GM18498 (cell line): ENCODE measurements around the gene ZNF48.
"Not testable (repeated sequence)": the region's sequence is repeated elsewhere in the genome, so short reads cannot be mapped to it uniquely, and the experiment has no call there.

Source experiments
- ATAC-seq: cut with Tn5 transposase; IDR thresholded peaks from one replicate; pipeline ENCODE4 v1.9.1; 2021; ENCODE audit warnings: mild to moderate bottlenecking, moderate library complexity; ENCODE audit not compliant: unreplicated experiment

The ZNF48 gene

DNA sequence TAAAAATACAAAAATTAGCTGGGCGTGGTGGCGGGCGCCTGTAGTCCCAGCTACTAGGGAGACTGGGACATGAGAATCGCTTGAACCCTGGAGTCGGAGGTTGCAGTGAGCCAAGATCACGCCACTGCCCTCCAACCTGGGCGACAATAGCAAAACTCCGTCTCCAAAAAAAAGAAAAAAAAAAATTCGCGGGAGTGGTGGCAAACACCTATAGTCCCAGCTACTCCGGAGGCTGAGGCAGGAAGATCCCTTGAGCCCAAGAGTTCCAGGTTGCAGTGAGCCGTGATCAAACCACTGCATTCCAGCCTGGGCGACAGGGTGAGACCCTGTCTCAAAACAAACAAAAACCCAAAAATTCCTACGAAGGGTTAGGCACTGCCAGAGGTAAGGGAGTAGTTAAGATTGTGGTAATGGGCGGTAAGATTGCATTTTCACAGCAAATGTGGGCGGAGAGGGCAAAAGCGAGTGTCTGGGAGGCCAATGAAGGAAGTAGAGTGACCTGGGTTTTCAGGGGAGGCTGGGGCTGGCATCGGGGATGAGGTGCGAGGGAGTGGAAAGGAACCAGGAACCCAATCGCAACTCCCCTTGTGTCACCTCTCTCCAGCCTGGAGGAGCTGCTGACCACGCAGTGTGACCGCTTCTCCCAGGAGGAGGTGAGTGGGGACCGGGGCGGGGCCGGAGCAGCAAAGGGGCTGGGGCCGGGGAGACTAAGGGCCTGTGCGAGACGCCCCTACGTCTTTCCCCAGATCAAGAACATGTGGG, 18.0 kb upstream of the ZNF48 start:
- ATAC-seq, result no peak

DNA sequence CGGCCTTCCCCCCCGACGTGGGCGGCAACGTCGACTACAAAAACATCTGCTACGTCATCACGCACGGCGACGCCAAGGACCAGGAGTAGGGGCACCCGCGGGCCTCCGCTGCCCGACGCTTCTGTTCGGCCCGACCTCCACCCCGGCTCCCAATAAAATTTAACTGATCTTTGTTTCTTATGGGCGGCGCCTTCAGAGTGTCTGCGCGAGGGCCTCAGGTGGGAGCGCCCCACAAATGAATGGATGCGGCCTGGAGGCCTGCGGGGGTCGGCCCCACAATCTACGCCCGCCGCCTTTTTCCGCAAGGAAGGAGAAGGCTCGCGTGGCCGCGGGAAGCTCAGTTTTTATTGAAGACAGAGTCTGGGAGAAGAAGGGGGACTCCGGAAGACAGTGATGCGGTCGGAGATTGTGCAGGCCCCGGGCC, 17.4 kb upstream of the ZNF48 start:
- ATAC-seq, result peak; percentile 47

DNA sequence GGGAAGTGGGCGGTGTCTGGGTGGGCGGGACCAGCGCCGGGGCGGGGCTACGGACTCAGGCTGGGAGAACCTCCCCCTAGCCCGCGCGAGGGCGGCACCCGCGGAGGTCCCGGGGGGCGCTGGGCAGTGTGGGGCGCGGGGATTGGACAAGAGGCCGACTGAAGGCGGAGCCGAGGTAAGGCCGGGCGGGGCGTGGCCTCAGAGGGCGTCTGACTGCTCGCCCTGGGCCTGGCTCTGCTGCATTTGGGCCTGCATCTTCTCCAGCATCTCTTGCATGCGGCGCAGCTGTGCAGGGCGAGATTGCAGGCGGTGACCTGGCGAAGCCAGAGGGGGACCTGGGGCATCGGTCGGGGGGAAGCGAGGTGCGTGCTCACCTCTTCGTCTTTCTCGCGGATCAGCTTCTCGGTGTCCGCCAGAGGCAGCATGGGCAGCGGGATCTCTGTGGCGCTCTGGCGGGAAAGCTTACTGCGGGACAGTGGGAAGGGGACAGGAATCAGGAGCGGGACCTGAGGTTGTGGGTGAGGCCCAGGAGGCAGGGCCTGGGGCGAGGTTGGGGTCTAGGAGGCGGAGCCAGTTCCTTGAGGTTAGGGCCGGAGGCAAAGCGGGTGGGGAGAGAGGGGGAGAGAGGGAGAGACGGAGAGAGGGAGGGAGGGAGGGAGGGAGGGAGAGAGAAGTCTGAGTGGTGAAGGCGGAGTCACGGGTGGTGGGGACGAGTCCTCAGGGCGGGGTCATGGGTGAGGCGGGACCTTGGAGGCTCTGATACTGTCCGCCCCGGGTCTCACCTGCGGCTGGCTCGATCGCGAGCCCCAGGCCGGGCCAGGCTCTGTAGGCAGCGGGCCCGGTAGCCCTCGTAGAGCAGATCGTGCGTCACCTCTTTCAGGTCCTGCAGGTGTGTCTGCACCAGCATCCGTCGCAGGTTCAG, 16.7 kb upstream of the ZNF48 start:
- peak; percentile 92 for ATAC-seq

DNA sequence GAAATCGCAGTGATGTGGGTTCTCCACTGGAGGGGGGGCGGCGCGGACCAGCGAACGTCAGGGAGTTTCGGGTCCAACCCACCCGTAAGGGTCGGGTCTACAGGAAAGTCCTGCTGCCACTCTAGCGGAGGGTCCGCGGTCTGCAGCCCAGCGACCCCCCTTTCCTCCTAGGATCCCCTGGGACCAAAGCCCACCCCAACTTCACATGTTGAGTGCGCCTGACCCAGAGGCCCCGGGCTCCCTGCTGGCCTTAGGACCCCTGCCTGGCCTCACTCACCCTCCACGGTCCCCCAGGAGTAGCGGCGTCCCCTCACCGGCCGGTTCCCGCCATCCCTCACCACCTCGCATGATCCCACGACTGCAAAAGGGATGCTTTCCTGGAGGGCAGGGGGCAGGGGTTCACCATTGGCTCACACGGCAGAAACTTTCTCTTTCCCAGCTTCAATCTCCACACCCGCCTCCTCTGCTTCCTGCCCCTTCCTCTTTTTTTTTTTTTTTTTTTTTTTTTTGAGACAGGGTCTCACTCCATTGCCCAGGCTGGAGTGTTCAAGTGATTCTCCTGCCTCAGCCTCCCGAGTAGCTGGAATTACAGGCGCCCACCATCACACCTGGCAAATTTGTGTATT, 15.9 kb upstream of the ZNF48 start:
- no peak for ATAC-seq

DNA sequence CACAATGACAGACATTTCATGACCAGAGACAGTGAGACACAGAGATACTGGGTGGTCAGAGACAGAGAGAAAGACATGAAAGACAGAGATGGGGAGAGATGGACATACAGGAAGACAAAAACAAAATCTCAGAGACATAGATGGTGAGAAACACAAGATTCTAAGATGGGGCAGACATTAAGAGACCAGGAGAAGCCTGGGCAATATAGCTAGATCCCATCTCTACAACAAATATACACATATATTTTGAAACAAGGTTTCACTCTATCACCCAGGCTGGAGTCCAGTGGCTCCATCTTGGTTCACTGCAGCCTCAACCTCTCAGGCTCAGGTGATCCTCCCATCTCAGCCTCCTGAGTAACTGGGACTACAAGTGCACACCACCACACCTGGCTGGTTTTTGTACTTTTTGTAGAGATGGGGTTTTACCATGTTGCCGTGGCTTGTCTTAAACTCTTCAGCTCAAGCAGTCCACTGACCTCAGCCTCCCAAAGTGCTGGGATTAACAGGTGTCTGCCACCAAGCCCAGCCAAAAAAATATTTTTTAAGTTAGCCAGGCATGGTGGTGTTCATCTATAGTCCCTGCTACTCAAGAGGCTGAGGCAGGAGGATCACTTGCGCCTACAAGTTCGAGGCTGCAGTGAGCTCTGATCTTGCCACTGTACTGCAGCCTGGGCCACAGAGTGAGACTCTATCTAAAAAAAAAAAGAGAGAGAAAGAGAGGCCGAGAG, 15.0 kb upstream of the ZNF48 start:
- ATAC-seq, result no peak

DNA sequence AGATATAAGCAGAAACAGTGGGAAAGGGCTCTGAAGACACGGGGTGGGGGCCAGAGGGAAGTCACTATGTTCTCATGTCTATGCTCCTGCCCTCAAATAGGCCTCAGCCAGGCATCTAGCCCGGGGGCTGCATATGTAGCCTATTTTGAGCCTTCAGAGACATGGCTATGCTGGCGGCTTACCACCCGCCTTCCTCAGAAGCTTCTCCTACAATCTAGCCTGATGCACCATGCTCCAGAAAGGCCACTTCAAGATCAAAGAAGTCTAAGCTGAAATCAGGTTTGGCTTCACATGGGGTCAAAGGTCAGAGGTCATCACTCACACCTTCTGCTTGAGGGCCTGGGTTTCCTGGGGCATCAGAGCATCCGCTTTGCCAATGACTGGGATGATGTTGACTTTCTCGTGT, 14.4 kb upstream of the ZNF48 start:
- ATAC-seq, result no peak

DNA sequence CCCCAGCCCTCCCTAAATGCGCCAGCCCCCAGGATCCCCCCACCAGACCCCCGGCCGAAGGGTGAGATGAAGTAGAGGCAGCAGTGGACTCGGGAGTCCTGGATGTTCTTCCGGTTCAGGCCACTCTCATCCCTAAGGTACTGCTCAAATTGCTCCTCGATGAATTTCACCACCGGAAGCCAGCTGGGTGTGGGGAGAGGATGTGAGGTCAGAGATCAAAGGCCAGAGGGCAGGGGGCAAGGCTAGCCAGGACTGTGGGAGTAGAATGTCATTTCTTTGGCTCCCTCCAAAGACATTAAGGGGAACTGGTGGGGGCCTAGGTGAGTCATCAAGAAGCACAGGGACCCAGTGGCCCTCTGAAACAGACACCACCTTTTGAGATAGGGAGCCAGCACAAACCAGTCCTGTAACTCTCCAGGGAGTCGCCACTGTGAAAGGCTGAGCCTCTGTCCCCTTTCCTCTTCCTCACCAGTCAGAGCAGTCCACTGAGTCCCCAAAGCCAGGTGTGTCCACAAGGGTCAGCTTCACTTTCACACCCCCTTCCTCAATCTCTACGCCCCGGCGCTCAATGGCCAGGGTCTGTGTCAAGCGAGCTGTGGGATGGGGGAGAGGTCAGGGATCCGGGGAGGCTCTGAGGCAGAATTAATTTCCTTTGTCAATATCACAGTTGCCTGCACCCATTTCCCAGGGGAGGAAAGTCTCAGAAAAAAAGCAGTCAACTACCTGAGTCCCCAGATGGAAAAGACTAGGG, 13.8 kb upstream of the ZNF48 start:
- no peak for ATAC-seq

DNA sequence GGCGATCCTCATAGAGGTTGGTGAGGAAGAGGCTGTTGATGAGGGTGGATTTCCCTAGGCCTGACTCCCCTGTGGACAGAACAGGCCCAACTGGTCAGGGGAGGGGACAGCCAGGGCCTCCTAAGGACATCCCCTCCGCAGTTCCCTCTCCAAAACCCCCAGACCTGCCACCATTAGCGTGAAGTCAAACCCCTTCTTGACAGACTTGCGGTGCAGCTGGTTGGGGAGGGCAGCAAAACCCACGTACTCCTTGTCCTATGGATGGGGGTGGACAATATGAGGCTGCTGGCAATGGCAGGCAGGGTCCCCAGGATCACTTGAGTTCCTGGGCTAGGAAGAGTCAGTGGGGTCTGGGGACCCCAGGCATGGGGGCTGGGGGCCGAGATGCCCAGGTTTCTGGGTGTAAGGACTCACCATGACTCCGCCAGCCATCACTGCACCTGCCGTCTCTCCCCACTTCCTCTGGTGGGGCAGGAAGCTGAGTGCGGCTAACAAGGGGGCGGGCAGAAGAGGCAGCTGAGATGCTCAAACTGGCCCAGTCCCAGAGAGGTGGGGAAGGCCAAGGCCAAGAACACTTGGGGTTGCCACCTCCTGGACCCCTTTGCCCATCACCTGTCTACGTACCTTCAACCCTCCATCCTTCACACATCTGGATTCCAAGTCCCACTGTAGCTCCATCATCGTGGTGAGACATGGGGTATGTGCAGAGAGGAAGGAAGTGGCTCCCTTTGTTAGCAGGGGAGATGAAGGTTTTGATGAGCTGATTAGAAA, 12.9 kb upstream of the ZNF48 start, which contains the start of gene SEPTIN1:
Gene SEPTIN1 (minus strand): TSS at position 451 of the 771 bp plus-strand sequence. CDS start 19 bp downstream, at position 432.
- ATAC-seq, result peak; percentile 33

DNA sequence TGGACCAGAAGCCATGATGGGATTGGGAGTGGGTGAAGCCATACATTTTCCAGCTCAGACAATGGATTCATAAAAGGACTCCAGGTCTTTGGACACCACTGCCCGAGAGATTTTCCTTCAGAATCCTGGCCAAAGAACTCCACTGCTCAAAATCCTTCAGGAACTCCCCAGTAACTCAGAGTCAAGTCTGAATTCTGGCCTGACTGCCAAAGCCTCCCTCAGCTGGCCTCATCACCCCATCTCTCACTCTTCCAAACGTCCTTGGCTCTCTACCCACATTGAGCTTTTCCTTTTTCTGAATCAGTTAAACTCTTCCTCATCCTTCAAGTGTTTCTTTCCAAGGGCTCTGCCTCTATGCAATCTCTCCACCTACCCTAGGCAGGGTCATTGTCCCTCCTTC, 11.7 kb upstream of the ZNF48 start:
- ATAC-seq, result no peak

DNA sequence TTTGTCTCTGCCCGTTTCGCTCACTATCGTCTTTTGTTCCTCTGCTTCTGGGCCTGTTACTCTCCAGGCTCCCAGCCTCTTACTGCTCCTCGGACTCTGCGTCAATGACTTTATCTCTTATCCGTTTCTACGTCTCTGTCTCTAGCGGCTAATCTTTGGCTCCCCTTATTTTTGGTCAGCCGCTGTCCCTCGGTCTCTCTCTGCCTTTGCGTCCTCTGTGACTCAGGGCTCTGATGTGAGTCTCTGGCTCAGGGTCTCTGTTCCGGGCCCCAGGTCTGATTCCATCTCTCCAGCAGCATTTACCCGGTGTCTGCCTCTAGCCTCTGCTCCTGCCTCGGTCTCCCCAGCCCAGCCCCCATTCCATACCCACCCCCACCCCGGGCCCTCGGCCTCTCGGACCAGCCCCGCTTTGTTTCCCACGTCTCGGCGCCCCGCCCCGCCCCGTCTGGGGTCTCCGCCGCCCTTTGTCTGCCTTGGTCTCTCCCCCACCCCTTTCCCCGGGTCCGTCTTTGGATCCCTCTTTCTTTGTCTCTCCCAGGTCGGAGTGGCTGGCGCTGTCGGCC, 547 bp upstream of the ZNF48 start:
- no peak for ATAC-seq

DNA sequence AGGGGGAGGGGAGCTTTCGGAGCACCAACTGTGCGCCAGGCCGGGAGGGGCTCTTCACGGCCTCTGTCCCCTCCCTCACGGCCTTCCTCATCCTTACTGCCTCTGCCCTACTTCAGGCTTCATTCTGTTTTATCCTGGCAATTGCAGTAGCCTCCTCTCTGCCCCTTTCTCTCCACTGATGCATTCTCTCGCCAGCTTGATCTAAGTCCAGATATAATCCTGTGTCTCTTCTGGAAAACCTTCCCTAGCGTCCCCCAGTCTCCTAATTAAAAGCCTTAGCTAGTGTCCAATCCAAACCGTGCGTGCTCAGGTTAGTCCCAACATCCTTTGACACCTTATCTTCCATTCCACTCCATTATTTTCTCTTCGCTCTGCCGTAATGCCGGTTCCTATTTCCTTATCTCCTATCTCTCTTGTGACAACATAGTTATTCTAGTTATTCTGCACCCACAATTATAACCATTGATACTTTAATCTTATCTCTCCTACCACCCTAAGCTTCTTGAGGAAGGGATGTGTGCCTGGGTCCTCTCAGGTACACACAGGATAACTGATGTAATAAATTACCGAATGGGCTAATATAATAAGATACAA, 869 bp downstream of the ZNF48 start:
- no peak for ATAC-seq

DNA sequence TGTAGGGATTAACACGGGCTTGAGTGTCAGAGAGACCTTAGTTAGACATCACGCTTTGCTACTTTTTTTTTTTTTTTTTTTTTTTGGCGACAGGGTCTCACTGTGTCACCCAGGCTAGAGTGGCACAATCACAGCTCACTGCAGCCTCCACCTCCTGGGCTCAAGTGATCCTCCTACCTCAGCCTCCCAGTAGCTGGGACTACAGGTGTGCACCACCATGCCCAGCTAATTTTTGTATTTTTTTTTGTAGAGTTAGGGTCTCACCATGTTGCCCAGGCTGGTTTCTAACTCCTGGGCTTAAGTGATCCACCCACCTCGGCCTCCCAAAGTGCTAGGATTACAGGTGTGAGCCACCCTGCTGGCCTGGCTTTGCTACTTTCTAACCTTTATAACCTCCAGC, 1.4 kb downstream of the ZNF48 start:
- not testable (repeated sequence) for ATAC-seq

DNA sequence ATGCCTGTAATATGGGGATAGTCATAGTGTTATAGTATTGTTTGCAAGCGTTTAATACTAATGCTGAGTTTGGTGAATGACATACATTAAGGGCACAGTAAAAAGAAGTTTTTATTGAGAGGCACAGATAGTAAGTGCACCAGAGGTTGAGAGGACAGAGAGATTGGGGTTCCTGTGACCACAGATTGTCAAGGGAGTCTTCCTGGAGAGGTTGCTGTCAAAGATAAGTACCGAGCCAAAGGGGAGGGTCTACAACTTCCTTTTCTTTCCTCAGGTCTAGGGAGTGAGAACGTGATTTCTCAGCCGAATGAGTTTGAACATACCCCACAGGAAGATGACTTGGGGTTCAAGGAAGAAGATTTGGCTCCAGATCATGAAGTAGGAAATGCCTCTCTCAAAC, 1.8 kb downstream of the ZNF48 start:
- no peak for ATAC-seq

DNA sequence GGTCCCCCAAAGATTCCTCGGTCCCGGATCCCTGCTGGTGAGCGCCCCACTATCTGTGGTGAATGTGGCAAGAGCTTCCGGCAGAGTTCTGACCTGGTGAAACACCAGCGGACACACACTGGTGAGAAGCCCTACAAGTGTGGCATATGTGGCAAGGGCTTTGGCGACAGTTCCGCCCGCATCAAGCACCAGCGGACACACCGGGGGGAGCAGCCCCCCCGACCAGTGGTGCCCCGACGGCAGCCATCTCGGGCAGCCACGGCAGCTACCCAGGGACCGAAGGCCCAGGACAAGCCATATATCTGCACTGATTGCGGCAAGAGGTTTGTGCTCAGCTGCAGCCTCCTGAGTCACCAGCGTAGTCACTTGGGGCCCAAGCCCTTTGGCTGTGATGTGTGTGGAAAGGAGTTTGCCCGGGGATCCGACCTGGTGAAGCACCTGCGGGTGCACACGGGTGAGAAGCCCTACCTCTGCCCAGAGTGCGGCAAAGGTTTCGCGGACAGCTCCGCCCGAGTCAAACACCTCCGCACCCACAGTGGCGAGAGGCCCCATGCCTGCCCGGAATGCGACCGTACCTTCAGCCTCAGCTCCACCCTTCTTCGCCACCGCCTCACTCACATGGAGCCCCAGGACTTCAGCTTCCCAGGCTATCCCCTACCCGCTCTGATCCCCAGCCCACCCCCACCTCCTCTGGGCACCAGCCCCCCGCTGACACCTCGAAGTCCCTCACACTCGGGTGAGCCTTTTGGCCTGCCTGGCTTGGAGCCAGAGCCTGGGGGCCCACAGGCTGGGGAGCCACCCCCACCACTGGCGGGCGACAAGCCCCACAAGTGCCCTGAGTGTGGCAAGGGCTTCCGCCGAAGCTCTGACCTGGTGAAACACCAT, 2.8 kb downstream of the ZNF48 start:
- no peak for ATAC-seq

DNA sequence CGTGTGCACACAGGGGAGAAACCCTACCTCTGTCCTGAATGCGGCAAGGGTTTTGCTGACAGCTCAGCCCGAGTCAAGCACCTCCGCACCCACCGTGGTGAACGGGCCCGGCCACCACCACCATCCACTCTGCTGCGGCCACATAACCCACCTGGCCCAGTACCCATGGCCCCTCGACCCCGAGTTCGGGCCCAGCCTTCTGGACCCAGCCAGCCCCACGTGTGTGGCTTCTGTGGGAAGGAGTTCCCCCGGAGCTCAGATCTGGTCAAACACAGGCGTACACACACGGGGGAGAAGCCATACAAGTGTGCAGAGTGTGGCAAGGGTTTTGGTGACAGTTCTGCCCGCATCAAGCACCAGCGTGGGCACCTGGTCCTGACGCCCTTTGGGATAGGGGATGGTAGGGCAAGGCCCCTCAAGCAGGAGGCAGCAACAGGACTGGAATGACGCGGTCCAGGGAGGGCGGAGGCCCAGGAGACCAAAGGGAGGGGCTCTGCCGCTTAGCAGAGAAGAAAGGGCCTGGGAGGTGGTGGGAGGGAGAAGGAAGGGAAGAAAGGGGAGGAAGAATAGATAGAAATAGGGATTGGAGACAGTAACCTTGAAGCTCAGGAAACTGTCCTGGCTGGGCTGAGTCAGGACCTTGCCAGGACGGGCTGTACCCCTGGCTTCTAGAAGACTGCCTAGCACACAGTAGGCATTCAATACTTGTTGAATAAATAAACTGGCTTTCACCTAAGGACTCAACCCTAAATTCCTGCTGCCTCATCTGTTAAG, 3.6 kb downstream of the ZNF48 start:
- no peak for ATAC-seq

DNA sequence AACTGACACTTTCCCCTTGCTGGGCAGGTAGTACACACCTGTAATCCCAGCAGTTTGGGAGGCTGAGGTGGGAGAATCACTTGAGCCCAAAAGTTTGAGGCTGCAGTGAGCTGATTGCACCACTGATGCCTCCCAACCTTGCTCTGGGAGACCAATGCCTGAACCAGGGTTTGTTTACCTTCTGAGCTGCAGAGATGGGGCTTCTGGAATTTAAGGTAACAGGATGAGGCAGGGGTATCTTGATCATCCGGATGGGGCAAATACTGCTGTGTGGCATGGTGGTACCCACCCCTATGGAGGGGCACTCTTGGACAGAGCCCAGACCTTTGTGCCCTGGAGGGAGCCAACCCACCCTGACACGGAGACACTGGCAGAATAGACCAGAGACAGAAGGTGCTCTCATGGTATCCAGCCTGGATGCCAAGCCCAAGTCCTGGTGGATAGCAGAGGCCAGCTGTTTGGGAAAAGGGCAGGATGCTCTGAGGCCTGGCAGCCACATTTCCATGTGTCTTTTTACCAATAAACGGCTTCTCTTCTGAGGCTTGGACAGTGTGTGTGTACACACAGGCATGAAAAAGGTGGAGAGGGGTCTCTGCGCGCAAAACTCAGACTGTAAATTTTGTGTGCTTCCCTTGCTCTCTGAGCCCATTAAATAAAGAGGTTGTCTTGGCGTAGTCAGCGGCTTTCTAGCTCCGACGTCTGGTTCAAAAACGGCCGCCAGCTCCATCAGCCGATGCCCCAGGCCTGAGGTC, 4.4 kb downstream of the ZNF48 start:
- ATAC-seq, result no peak
